GM18526 (cell line): ENCODE results near the gene ZNF749.

Experiments used
- POLR2A ChIP-seq: IDR thresholded peaks from 3 replicates; pipeline ENCODE4 v1.6.1; 2011; ENCODE audit not compliant: insufficient read length; ENCODE audit errors: extremely low read depth

ZNF749 gene

DNA sequence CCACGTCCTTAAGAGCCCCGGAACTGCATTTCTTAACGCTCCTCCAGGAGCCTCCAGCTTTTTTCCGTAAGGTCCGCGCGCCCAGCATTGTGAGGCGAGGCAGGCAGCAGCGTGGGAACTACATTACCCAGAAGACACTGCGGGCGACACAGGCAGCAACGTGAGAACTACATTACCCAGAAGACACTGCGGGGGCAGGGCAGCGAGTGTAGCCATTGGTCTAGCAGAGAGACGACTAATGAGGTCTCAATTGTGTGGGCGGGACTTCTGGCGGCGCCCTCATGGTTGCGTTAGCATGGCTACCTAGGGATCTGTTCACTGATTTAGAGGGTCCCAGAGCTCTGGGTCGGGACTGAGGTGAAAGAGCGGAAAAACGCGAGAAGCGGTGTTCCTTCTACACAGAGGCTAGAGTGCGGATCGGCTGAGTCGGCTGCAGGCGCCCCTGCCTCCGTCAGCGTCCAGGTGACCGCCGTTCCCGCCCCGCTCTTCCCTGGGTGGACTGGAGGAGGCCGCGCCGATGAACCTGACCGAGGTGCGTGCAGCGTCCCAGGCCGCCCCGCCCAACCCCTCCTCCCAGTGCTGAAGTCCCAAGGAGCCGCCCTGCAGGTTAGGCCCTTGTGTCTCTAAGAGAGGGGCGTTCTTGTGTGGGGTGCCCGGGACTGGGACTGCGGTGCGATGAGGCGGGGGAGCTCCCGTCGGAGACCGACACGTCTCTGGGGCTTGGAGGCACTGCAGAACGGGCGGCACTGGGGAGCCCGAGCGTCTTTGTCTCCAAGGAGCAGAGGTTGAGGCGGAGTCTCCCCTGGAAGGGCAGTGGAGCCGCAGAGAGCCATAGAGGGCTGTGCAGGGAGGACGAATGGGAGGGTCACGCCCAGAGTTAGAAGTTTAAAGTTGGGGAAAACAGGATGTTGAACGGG, at the start of gene ZNF749:
TSS of gene ZNF749 (plus strand) at position 264 of the 917 bp plus-strand sequence. CDS start at position 518, 254 bp downstream.
- no peak for TF ChIP-seq POLR2A

DNA sequence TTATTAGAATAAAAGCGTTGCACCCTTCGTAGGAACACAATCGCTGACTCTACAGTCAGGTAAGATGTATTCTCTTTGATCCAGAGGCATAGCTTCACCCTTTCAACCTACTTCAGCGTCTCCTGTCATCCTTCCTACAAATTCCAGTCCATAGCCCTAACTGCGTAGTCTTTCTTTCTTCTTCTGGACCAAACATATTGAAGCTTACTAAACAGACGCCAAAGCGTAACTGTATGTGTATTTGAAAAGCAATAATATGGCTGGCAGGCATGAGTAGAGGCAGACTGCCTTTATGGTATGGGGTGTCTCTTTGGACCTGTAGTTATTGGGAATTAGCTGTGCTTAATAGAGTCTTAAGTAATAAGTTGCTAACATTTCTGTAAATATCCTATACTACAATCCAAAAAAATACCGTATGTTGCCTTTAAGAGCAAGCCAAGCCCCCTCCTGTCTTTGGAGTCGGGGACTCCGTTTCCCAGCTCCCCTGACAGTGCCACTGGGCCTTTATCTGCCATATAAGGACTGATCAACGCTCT, 45.9 kb upstream of the ZNF749 start:
- TF ChIP-seq POLR2A, result no peak

DNA sequence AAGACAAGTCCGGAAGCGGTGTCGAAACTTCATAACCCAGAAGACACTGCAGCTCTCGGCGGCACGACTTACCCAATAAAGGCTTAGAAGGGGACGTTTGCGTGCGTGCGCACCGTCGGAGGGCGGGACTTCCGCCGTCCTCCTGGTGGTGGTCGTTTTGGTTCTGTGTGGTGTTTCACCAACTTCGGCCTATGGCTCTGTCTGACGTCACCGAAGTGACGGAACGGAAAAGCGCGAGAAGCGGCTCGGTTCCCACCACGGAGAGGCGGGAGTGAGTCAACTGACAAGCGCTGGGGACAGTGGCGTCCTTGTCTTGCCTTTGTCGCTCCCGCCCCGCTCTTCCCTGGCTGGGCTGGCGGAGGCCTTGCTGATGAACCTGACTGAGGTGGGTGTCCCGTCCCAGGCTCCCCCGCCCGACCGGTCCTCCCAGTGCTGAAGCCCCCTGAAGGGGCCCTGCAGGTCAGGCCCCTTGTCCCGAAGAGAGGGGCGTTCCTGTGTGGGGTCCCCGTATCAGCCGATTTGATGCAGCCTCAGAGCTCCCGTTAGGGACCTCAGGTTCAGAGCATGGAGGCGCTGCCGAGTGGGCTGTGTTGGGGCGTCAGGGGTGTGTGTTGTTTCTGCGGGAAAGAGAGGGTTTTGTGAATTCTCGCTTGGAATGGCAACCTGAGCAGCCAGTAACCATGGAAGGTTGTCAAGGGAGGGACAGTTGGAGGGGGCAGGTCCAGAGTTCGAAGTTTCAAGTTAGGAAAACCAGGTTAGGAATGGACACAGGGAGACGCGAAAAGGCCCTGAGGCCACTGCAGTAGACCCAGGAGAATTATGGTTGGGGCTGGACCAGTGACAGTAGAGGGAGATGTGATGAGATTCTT, 45.2 kb upstream of the ZNF749 start, which contains the start of gene ZNF548:
TSS of gene ZNF548 (plus strand) at position 125 of the 869 bp plus-strand sequence. CDS start at position 371, 246 bp downstream.
- peak; percentile 50 for TF ChIP-seq POLR2A

DNA sequence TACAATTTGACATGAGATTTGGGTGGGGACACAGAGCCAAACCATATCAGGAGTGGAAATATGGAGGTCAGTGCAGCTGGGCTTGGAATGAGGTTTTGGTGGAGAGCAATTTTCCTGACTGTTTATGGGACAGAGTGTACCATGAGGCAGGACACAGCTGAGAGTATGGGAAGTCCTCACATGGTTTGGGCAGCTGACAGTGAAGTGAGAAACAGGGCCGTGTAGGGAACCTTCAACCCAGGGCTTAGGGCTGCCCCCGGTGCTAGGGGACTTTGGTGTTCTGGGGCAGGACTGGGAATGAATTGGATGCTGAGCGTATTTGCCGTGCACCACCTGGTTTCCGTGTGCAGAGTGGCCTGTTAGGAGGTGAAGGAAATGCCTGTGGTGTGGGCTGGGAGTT, 39.4 kb upstream of the ZNF749 start:
- no peak for TF ChIP-seq POLR2A

DNA sequence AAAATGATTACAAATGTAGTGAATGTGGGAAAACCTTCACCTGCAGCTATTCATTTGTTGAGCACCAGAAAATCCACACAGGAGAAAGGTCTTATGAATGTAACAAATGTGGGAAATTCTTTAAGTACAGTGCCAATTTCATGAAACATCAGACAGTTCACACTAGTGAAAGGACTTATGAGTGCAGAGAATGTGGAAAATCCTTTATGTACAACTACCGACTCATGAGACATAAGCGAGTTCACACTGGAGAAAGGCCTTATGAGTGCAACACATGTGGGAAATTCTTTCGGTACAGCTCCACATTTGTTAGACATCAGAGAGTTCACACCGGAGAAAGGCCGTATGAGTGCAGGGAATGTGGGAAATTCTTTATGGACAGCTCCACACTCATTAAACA, 36.3 kb upstream of the ZNF749 start:
- no peak for TF ChIP-seq POLR2A

DNA sequence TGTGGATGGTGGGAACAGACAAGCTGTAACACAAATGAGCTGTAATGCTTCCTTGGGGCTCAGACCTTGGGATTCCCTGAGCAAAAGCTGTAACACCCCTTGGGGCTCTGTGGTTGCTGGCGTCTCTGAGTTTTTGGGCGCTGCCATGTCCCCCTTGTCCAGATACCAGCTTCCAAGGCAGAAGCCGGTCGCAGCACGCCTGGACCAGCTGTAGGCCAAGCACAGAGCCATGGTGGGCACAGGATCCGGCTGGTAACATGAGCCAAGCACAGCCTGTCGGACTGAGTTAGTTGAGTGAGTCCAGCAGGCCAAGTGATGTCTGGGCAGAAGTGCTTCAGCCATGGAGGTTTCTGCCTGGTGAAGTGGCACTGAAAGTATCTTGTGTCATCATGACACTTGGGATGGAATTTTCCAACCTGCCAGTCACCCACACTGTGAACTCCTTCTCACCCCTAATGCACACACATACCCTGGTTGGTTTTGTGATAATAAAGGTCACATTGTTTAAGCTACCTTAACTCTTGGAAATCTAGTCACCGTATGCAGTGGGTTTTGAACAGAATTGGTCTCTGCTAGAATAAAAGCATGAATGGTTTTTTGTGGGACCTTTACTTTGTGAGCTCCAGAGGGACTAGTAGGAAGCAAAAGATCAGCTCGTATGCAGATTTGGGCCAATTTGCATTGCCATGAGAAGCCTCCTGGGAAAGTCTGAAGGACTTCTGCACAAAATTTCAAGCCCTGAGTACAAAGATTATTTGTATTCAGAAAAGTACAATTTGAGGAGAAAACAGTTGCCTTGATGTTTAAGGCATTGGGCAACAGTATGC, 31.2 kb upstream of the ZNF749 start:
- TF ChIP-seq POLR2A, result no peak

DNA sequence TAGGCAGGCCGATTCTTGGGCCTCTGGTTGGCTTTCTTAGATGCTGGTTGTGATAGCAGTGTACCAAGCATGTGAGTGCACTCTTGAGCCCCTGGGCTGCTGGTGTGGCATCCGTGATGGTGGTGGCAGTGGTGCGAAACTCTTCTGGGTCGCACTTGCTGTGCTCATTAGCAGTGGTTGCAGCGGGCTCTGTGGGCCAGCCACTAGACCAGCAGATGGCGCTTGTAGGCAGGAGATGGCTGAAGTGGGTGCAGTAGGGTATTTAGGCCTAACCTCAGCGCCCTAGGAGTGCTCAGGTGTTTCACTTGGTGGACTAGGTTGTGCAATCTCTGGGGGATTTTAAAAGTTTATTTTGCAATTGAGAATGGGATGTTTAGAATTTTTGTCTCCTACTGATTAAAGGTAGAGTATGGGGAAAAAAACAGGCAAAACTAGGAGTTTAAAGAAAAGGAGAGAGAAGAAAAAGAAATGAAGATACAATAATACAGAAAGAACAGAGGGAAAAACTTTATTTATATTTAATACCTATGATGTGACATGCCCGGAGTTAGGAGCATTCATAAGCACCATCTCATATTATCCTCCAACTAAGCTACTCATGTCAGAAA, 28.5 kb upstream of the ZNF749 start:
- no peak for TF ChIP-seq POLR2A

DNA sequence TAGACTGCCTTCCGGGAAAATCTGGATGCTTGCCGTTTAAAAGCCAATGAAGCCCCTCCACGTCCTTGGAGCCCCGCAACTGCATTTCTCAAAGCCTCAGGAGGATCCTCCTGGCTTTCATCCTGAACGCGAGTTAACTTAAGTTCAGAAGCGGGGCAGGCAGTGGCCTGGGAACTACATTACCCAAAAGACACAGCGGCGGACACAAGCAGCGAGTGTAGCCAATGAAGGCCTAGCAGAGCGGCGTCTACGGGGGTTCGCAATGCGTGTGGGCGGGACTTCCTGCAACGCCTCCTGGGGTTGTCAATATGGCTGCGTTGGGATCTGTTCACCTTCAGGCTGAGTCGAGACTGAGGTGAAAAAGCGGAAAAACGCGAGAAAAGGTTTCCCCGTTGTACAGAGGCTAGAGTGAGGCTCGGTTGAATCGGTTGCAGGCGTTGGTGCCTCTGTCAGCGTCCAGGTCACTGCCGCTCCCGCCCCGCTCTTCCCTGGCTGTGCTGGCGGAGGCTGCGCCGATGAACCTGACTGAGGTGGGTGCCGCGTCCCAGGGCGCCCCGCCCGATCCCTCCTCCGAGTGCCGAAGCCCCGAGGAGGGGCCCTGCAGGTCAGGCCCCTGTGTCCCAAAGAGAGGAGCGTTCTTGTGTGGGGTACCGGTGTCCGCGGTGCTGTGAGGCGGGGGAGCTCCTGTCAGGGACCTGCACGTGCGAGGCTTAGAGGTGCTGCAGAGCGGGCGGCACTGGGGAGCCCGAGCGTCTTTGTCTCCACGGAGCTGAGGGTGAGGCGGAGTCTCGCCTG, 24.1 kb upstream of the ZNF749 start, which contains the start of gene ZNF17:
TSS of gene ZNF17 (plus strand) at position 285 of the 795 bp plus-strand sequence. CDS start 2,455 bp downstream, outside the sequence.
- peak; percentile 55 for TF ChIP-seq POLR2A

DNA sequence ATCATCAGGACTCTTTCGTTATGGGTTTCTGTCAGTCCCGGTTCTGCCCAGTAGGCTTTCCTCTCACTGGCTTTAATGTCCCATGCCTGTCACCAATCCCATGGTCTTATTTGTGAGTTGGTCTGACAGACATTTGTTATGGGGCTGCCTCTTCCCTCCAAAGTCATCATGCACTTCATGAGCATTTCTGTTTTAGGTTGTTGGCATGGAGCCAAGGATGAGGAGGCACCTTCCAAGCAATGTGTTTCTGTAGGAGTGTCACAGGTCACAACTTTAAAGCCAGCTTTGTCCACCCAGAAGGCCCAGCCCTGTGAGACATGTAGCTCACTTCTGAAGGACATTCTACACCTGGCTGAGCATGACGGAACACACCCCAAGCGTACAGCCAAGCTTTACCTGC, 15.7 kb upstream of the ZNF749 start:
- TF ChIP-seq POLR2A, result no peak

DNA sequence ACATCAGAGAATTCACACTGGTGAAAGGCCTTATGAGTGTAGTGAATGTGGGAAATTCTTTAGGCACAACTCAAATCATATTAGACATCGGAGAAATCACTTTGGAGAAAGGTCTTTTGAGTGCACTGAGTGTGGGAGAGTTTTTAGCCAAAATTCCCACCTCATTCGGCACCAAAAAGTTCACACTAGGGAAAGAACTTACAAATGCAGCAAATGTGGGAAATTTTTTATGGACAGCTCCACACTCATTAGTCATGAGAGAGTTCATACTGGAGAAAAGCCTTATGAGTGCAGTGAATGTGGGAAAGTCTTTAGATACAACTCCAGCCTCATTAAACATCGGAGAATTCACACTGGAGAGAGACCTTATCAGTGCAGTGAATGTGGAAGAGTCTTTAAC, 14.1 kb upstream of the ZNF749 start:
- TF ChIP-seq POLR2A, result no peak

DNA sequence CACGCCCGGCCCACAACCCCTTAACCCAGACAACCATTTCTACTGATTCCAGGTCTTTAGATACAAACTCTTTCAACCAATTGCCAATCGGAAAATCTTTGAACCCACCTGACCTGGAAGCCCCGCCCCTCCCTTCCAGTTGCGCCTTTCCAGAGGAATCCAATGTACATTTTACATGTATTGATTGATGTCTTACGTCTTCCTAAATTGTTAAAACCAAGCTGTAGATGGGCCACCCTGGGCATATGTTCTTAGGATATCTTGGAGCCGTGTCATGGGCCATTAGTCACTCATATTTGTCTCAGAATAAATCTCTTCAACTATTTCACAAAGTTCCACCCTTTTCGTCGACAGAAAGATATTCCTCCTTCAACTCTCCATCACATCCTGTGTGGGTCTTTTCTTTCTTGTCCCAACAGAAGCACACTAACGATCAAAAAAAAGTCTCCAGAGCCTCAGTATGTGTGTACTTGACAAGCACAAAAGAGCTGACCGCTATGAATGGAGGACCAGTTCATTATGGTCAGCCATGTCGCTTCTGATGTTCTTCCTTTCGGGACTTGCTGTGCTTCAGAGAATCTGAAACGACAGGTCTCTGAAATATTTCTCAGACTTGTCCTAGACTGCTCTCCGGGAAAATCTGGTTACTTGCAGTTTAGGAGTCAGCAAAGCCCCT, 601 bp upstream of the ZNF749 start:
- no peak for TF ChIP-seq POLR2A

DNA sequence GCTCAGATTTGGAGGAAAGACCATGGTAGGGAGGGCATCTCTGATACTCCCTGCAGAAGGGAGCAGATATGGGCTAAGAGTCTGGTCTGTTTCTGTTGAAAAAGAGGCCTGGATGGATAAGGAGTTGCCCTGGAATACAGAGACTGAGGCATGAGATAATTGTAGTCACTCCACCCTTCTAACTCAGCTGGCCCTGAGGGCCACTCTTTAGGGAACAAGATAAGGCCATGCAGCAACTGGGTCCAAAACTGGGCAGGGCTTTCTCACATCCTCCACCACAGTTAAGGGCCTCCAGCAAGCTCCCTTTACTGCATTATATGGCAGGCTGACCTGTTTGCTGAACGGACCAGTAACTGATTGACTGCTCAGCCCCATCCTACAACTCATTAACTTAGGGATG, 1.3 kb downstream of the ZNF749 start:
- no peak for TF ChIP-seq POLR2A

DNA sequence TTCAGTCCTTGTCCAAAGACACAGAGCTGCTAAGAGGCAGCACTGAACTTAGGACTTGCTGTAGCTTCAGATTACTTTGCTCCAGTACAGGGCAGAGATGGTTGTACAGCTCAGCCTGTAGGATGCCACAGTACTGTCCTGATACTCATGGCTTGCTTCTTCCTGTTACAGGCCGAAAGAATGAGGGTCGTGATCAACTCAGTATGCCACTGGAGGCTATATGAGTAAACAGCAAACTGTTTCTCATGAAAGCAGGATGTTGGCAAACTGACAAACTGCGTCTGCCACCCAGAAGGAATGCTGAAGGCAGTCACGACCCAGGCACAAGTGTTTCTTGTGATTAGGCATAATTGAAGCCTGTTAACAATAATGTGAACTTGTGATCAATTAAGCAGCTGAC, 2.8 kb downstream of the ZNF749 start:
- TF ChIP-seq POLR2A, result no peak

DNA sequence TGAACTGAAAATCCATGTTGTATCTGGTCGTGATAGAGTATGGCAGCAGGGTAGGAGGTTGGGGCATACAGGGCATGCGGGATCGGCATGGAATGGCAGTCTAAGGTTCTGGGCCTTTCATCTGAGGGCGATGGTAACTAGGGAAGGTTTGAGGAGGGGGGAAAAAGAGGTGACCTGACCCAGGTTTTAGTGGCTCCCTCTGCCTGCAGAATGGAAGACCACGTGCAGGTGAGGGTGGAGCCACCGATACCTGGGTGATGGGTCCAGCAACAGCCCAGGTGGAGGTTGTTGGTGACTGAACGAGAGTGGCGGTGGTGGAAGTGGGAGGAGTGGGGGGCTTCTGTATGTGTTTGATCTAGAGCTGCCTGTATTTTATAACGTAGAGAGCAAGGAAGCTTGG, 3.8 kb downstream of the ZNF749 start:
- no peak for TF ChIP-seq POLR2A
